ENCODE data around the gene CATSPERB.

The CATSPERB gene

DNA sequence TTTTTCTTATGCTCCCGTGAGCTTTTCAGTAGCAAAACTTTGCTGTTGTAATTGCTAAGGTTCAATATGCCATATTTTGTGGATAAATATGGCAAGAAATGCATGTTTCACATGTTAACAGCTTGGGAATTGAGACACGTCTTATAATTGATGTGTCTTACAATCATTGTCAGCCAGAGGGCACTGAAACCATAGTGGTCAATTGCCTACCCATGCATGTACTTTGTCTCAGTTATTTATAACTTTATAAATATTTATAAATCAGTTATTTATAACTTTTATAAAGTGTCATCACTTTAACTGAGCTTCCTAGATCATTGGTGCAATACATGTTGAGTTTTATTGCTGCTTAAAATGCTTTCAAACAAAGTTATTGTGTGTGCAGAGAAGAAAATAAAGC, 82.0 kb downstream of the CATSPERB start:
- TF ChIP-seq, protein P1, sequence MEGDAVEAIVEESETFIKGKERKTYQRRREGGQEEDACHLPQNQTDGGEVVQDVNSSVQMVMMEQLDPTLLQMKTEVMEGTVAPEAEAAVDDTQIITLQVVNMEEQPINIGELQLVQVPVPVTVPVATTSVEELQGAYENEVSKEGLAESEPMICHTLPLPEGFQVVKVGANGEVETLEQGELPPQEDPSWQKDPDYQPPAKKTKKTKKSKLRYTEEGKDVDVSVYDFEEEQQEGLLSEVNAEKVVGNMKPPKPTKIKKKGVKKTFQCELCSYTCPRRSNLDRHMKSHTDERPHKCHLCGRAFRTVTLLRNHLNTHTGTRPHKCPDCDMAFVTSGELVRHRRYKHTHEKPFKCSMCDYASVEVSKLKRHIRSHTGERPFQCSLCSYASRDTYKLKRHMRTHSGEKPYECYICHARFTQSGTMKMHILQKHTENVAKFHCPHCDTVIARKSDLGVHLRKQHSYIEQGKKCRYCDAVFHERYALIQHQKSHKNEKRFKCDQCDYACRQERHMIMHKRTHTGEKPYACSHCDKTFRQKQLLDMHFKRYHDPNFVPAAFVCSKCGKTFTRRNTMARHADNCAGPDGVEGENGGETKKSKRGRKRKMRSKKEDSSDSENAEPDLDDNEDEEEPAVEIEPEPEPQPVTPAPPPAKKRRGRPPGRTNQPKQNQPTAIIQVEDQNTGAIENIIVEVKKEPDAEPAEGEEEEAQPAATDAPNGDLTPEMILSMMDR (IDR thresholded peaks at IDR 0.05; ENCODE audit: borderline replicate concordance, insufficient read depth, low read depth, low read length), result peak; percentile 23; the same call in 1 of the 2 replicates
- H3K4me3 ChIP-seq (ENCODE audit: low read depth, low read length), result no peak overlapping the region

DNA sequence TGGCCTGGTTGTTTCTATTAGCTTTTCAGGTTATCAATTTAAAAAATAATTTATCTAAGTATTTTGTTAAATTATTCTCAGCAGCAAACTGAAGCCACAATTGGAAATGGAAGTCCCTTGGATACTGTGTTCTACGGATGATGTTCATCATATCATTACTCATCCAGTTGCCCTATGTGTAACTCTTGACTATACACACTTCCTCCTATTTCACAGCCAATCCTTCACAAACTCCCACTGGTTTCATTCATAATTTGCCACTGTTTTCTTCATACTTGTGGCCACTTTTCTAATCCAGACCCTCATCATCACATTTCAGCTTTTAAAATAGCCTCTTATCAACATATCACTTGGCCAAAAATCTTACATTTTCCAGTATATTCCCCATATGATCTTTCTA, 84.0 kb downstream of the CATSPERB start:
- no peak overlapping the region for H3K4me3 ChIP-seq (ENCODE audit: low read depth, low read length)
- TF ChIP-seq, protein P1 (IDR thresholded peaks at IDR 0.05; ENCODE audit: borderline replicate concordance, insufficient read depth, low read depth, low read length), result no peak

DNA sequence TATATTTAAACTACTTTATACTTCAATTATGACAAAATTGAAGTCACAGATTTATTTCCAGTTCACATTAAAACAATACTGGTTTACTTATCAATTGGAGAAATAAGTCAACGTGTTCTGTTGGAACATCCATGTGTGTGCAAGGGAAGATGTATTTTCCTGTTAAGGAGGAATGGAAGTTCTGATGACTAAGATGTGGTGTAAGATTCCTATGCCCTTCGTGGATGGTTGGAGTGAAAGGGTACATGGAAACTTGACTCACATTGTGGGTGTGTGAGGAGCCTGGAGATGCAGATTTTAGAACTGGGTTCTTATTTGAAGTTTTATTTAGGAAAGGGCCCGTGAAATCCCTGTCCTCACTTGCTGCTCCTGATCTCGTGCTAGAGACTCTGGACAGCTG, 95.3 kb downstream of the CATSPERB start:
- no peak overlapping the region for H3K4me3 ChIP-seq (ENCODE audit: low read depth, low read length)
- TF ChIP-seq, protein P1 (IDR thresholded peaks at IDR 0.05; ENCODE audit: borderline replicate concordance, insufficient read depth, low read depth, low read length), result no peak

- TF ChIP-seq, protein P1 (IDR thresholded peaks at IDR 0.05; ENCODE audit: borderline replicate concordance, insufficient read depth, low read depth, low read length), result no peak
- H3K4me3 ChIP-seq (ENCODE audit: low read depth, low read length), result no peak overlapping the region
Observed at GRCh38 chr14:91624757-91625156, 107.1 kb downstream of the CATSPERB start.

DNA sequence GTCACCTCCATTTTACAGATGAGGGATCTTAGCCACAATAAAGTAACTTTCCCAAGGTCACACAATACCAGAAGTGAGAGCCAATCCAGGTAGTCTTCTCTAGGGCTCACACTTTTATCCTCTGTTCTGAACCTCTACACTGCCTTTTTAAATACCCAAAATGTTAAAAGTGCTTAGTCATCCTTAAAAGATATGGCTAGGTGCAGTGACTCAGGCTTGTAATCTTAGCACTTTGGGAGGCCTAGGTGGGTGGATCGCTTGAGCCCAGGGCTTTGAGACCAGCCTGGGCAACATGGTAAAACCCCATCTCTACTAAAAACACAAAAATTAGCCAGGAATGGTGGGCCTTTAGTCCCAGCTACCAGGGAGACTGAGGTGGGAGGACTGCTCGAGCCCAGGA, 117.7 kb downstream of the CATSPERB start:
- TF ChIP-seq, protein P1 (IDR thresholded peaks at IDR 0.05; ENCODE audit: borderline replicate concordance, insufficient read depth, low read depth, low read length), result no peak
- H3K4me3 ChIP-seq (ENCODE audit: low read depth, low read length), result no peak overlapping the region

- H3K4me3 ChIP-seq (ENCODE audit: low read depth, low read length), result no peak overlapping the region
- TF ChIP-seq, protein P1 (IDR thresholded peaks at IDR 0.05; ENCODE audit: borderline replicate concordance, insufficient read depth, low read depth, low read length), result no peak
Observed at GRCh38 chr14:91613459-91614112, 118.3 kb downstream of the CATSPERB start.

GRCh38 chr14:91611528-91611927, 120.4 kb downstream of the CATSPERB start:
- TF ChIP-seq, protein P1 (IDR thresholded peaks at IDR 0.05; ENCODE audit: borderline replicate concordance, insufficient read depth, low read depth, low read length), result no peak
- no peak overlapping the region for H3K4me3 ChIP-seq (ENCODE audit: low read depth, low read length)
